ENCODE data around the gene LRRC63.
A peak's percentile ranks its signal among the peaks of the same experiment; 100 is the strongest.

Gene LRRC63

DNA sequence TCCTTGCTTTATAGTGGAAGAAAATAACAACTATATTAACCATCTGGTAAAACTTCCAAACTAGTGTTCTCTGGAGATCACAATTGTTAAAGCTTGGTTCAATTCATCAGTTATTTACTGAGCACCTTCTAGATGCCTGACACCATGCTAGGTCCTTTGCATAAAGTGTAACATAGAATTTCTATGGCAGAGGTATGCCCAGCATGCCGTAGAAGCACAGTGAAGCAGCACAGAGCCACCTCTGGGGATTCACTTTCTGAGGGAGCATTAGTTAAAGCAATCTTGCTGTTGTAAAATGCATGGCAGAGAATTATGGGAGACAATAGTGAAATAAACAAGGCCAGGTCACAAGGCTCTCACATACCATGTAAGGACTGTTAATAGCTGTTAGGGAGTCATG lies 75.2 kb downstream of the LRRC63 start:
- WGBS (ENCODE audit: extremely low coverage, insufficient coverage, low lambda C conversion rate), result no CpG with 5 or more reads among the region's 1 CpG
- Histone ChIP-seq H2BK15ac (replicated peaks; ENCODE audit: low read depth) (no peak overlapping the region), H4K5ac (ENCODE audit: low read length) (no peak overlapping the region), H4K8ac (ENCODE audit: low read depth, low read length) (no peak overlapping the region), H3K27me3 (ENCODE audit: insufficient read depth, low read length, poor library complexity) (no peaks in the 10 kb centered on the region), H3K4me1 (ENCODE audit: control insufficient read depth, low read depth, low read length) (no peaks in the 10 kb centered on the region), H3K56ac (ENCODE audit: low read length) (no peak overlapping the region), H3K27ac (ENCODE audit: low read depth, low read length) (no peak overlapping the region), H3K18ac (ENCODE audit: low read length) (no peak overlapping the region), H2AK5ac (ENCODE audit: low read length) (no peak overlapping the region), H2BK120ac (ENCODE audit: low read depth, low read length) (no peak overlapping the region), H2BK5ac (ENCODE audit: low read length) (no peak overlapping the region), H3K9ac (ENCODE audit: low read length) (no peak overlapping the region), H3K23ac (ENCODE audit: low read length) (no peak overlapping the region), H3K36me3 (ENCODE audit: control insufficient read depth, insufficient read depth, low read length) (no peaks in the 10 kb centered on the region), H3K79me1 (ENCODE audit: low read length) (no peaks in the 10 kb centered on the region), H3K4me2 (ENCODE audit: low read length) (no peak overlapping the region), H3K4ac (ENCODE audit: low read depth, low read length) (no peak overlapping the region), H3K79me2 (ENCODE audit: control insufficient read depth, insufficient read depth, low read length) (no peaks in the 10 kb centered on the region), H3K4me3 (ENCODE audit: low read length) (no peak overlapping the region)
- no peak for DNase-seq

DNA sequence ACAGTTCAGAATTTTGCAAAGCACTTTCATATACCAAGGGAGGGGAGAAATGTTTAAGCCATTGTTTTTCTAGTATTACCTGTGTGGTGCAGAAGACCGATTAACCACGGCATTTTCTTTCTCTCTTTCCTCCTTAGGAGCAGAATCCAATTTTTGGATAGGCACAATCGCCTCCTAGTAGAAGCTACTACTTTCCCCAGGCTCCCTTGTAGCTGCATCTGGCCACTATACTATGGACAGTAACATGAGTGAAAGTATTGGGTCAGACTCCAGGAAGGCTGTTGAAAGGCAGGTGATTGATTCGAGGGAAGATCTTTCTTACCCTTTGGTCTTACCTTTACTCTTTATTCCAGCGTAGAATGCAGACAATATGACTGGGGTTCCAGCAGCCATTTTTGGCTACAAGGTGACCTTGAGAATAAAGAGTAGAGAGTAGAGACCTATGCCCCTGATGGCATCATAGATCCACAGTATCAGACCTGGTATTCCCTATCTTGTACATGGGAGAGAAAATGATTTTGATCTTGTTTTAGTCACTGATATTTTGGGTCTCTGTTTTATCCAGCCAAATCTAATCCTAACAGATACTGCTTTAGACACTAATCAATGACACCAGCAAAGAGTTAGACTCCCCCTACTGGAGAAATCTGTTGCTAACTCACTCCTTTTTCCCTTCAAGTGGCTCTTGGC lies 77.0 kb downstream of the LRRC63 start:
- H3K23ac ChIP-seq (ENCODE audit: low read length), result no peak overlapping the region
- no peaks in the 10 kb centered on the region for H3K79me2 ChIP-seq (ENCODE audit: control insufficient read depth, insufficient read depth, low read length)
- no peaks in the 10 kb centered on the region for H3K36me3 ChIP-seq (ENCODE audit: control insufficient read depth, insufficient read depth, low read length)
- H3K9ac ChIP-seq (ENCODE audit: low read length), result no peak overlapping the region
- no peak overlapping the region for H3K27ac ChIP-seq (ENCODE audit: low read depth, low read length)
- H3K27me3 ChIP-seq (ENCODE audit: insufficient read depth, low read length, poor library complexity), result no peaks in the 10 kb centered on the region
- H2BK15ac ChIP-seq (replicated peaks; ENCODE audit: low read depth), result no peak overlapping the region
- H3K4me3 ChIP-seq (ENCODE audit: low read length), result no peak overlapping the region
- H3K4ac ChIP-seq (ENCODE audit: low read depth, low read length), result no peak overlapping the region
- no peak overlapping the region for H2AK5ac ChIP-seq (ENCODE audit: low read length)
- H3K18ac ChIP-seq (ENCODE audit: low read length), result no peak overlapping the region
- no peak overlapping the region for H2BK120ac ChIP-seq (ENCODE audit: low read depth, low read length)
- no CpG with 5 or more reads among the region's 5 CpGs for WGBS (ENCODE audit: extremely low coverage, insufficient coverage, low lambda C conversion rate)
- H3K79me1 ChIP-seq (ENCODE audit: low read length), result no peaks in the 10 kb centered on the region
- no peak overlapping the region for H3K56ac ChIP-seq (ENCODE audit: low read length)
- H4K8ac ChIP-seq (ENCODE audit: low read depth, low read length), result no peak overlapping the region
- H3K4me2 ChIP-seq (ENCODE audit: low read length), result no peak overlapping the region
- no peaks in the 10 kb centered on the region for H3K4me1 ChIP-seq (ENCODE audit: control insufficient read depth, low read depth, low read length)
- no peak overlapping the region for H4K5ac ChIP-seq (ENCODE audit: low read length)
- no peak overlapping the region for H2BK5ac ChIP-seq (ENCODE audit: low read length)
- DNase-seq, result peak; percentile 79

DNA sequence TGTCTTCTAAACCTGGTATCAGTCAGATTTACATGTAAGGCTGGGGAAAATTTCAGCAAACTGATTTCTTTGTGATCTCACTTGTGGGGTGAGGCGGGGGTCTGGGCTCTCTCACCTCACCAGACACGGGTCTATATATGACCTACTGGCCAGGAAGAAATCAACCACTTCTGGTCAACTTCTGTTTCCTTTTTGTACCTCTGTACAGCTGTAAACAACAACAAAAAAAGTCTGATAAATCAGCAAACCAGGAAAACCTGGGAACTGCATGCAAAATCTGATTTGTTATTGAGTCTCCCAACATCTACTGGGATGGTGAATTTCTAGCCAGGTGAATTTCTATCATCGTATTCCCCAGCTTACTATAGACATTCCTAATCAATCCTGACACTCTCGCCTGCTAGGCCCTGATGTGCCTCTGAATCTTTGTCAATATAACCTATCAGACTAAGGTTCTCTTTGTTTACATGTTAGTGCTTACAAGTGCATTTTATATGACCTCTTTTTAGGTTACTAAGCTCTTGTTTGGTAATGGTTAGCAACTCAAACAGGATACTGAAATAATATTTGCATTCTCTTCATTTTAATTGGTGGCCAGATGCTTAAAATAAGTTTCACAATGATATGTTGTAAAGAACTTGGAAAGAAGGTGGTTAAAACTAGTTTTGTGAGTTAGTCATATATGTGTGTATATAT lies 77.7 kb downstream of the LRRC63 start:
- DNase-seq, result no peak
- Histone ChIP-seq H3K36me3 (ENCODE audit: control insufficient read depth, insufficient read depth, low read length) (no peaks in the 10 kb centered on the region), H3K23ac (ENCODE audit: low read length) (no peak overlapping the region), H2BK15ac (replicated peaks; ENCODE audit: low read depth) (no peak overlapping the region), H3K79me1 (ENCODE audit: low read length) (no peaks in the 10 kb centered on the region), H3K4me3 (ENCODE audit: low read length) (no peak overlapping the region), H3K18ac (ENCODE audit: low read length) (no peak overlapping the region), H4K8ac (ENCODE audit: low read depth, low read length) (no peak overlapping the region), H3K56ac (ENCODE audit: low read length) (no peak overlapping the region), H3K4ac (ENCODE audit: low read depth, low read length) (no peak overlapping the region), H3K4me2 (ENCODE audit: low read length) (no peak overlapping the region), H2BK120ac (ENCODE audit: low read depth, low read length) (no peak overlapping the region), H3K27me3 (ENCODE audit: insufficient read depth, low read length, poor library complexity) (no peaks in the 10 kb centered on the region), H3K4me1 (ENCODE audit: control insufficient read depth, low read depth, low read length) (no peaks in the 10 kb centered on the region), H2BK5ac (ENCODE audit: low read length) (no peak overlapping the region), H3K79me2 (ENCODE audit: control insufficient read depth, insufficient read depth, low read length) (no peaks in the 10 kb centered on the region), H4K5ac (ENCODE audit: low read length) (no peak overlapping the region), H2AK5ac (ENCODE audit: low read length) (no peak overlapping the region), H3K27ac (ENCODE audit: low read depth, low read length) (no peak overlapping the region), H3K9ac (ENCODE audit: low read length) (no peak overlapping the region)
- WGBS (ENCODE audit: extremely low coverage, insufficient coverage, low lambda C conversion rate), result no CpG with 5 or more reads among the region's 4 CpGs

DNA sequence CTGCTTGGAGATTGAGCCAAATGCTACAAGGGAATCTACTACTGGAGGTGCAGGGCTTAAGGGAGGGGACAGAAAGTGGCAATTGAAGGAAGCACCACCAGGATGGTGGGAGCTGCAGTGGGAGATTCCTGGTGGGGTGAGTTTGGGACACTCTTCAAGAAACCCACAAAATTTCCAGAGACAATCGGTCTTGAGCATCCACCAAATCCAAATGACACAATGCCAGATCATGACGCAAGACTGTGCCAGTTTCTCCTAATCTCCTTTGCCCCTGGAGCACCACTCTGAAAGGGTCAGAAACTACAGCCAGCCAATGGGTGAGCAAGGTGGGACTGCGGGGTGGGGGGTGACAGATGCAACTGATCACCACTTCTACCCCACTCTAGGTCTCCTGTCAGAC lies 78.7 kb downstream of the LRRC63 start:
- no peak overlapping the region for H3K27ac ChIP-seq (ENCODE audit: low read depth, low read length)
- H2AK5ac ChIP-seq (ENCODE audit: low read length), result no peak overlapping the region
- H3K9ac ChIP-seq (ENCODE audit: low read length), result no peak overlapping the region
- H2BK120ac ChIP-seq (ENCODE audit: low read depth, low read length), result no peak overlapping the region
- H2BK5ac ChIP-seq (ENCODE audit: low read length), result no peak overlapping the region
- H3K4me1 ChIP-seq (ENCODE audit: control insufficient read depth, low read depth, low read length), result no peaks in the 10 kb centered on the region
- no peak overlapping the region for H3K4me2 ChIP-seq (ENCODE audit: low read length)
- H3K4ac ChIP-seq (ENCODE audit: low read depth, low read length), result no peak overlapping the region
- H4K5ac ChIP-seq (ENCODE audit: low read length), result no peak overlapping the region
- H3K23ac ChIP-seq (ENCODE audit: low read length), result no peak overlapping the region
- no peak overlapping the region for H3K4me3 ChIP-seq (ENCODE audit: low read length)
- no CpG with 5 or more reads among the region's 3 CpGs for WGBS (ENCODE audit: extremely low coverage, insufficient coverage, low lambda C conversion rate)
- no peak overlapping the region for H3K56ac ChIP-seq (ENCODE audit: low read length)
- no peak for DNase-seq
- H2BK15ac ChIP-seq (replicated peaks; ENCODE audit: low read depth), result no peak overlapping the region
- no peak overlapping the region for H4K8ac ChIP-seq (ENCODE audit: low read depth, low read length)
- no peaks in the 10 kb centered on the region for H3K36me3 ChIP-seq (ENCODE audit: control insufficient read depth, insufficient read depth, low read length)
- H3K18ac ChIP-seq (ENCODE audit: low read length), result no peak overlapping the region
- H3K79me1 ChIP-seq (ENCODE audit: low read length), result no peaks in the 10 kb centered on the region
- H3K27me3 ChIP-seq (ENCODE audit: insufficient read depth, low read length, poor library complexity), result no peaks in the 10 kb centered on the region
- H3K79me2 ChIP-seq (ENCODE audit: control insufficient read depth, insufficient read depth, low read length), result no peaks in the 10 kb centered on the region

DNA sequence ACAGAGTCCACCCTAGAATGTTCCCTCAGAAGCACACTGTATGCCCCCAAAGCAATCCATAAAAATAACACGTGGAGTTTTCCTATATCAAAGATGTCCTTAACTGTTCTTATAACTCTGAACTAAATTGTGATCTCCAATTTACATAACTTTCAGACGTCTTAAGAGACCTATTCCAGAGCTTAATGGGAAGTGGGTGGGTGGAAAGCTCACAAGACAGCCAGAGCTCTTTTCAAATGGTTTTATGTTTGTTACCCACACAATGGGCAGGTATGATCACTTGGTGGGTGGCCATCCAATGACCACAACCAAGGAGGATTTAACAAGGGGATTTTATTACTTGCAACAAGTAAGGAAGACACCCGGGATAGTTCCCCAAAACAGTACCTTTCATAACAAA lies 81.7 kb downstream of the LRRC63 start:
- Histone ChIP-seq H3K23ac (ENCODE audit: low read length) (no peak overlapping the region), H3K36me3 (ENCODE audit: control insufficient read depth, insufficient read depth, low read length) (no peaks in the 10 kb centered on the region), H3K4me1 (ENCODE audit: control insufficient read depth, low read depth, low read length) (peaks cover 2% of the 10 kb centered on the region), H3K4ac (ENCODE audit: low read depth, low read length) (no peak overlapping the region), H2BK15ac (replicated peaks; ENCODE audit: low read depth) (no peak overlapping the region), H3K4me2 (ENCODE audit: low read length) (no peak overlapping the region), H2AK5ac (ENCODE audit: low read length) (no peak overlapping the region), H3K27ac (ENCODE audit: low read depth, low read length) (no peak overlapping the region), H3K56ac (ENCODE audit: low read length) (no peak overlapping the region), H3K18ac (ENCODE audit: low read length) (no peak overlapping the region), H3K79me1 (ENCODE audit: low read length) (no peaks in the 10 kb centered on the region), H2BK120ac (ENCODE audit: low read depth, low read length) (no peak overlapping the region), H3K79me2 (ENCODE audit: control insufficient read depth, insufficient read depth, low read length) (no peaks in the 10 kb centered on the region), H4K8ac (ENCODE audit: low read depth, low read length) (no peak overlapping the region), H3K4me3 (ENCODE audit: low read length) (no peak overlapping the region), H2BK5ac (ENCODE audit: low read length) (no peak overlapping the region), H3K9ac (ENCODE audit: low read length) (no peak overlapping the region), H3K27me3 (ENCODE audit: insufficient read depth, low read length, poor library complexity) (no peaks in the 10 kb centered on the region), H4K5ac (ENCODE audit: low read length) (no peak overlapping the region)
- no CpG with 5 or more reads among the region's 3 CpGs for WGBS (ENCODE audit: extremely low coverage, insufficient coverage, low lambda C conversion rate)
- DNase-seq, result no peak

Data from mesendoderm (in vitro differentiated cells).